IMR-90 (cell line): ENCODE measurements around the gene MPPED2. TPM values are rescaled to one million over a fixed set of nuclear protein-coding genes. Genes with fewer than 3 reads are reported as not detected.

Experiments
- ATAC-seq: fragments of 200-7000 bp; cut with Tn5 transposase; 2 replicates; pipeline ENCODE4 v1.9.1; 2020; ENCODE audit warnings: low read depth, mild to moderate bottlenecking, moderate library complexity
- BruUV-seq: library from RNA; stranded (reverse); fragments of 400-500 nt; replicated peaks from 2 replicates; lab custom pipeline; 2021; lab: Mats Ljungman, UMichigan
- CTCF ChIA-PET: fragments of 300-600 bp; formaldehyde crosslinking; extraction: SDS; loops from one replicate; lab custom pipeline; 2021; ENCODE audit warnings: antibody characterized with exemption; lab: Yijun Ruan, JAX
- POLR2A ChIA-PET: fragments of 300-600 bp; sonication (Branson Sonifier 250); formaldehyde crosslinking; loops from one replicate; lab custom pipeline; 2022; ENCODE audit warnings: antibody characterized with exemption; ENCODE audit not compliant: unreplicated experiment; lab: Charles Lee
- DNase-seq: peaks from one replicate; pipeline ENCODE4 v3.0.0; 2013
- H2AFZ ChIP-seq: replicated peaks from 2 replicates; pipeline ENCODE3; 2013; ENCODE audit warnings: low read length, mild to moderate bottlenecking; ENCODE audit not compliant: poor library complexity
- H2AK5ac ChIP-seq: 2 replicates; pipeline ENCODE4 v1.6.1; 2013; ENCODE audit warnings: low read depth, low read length, inconsistent platforms
- H2AK9ac ChIP-seq: replicated peaks from 2 replicates; pipeline ENCODE3; 2013; ENCODE audit warnings: mild to moderate bottlenecking, low read depth, low read length, moderate library complexity; ENCODE audit not compliant: poor library complexity
- H2BK120ac ChIP-seq: 2 replicates; pipeline ENCODE4 v1.6.1; 2013; ENCODE audit warnings: low read depth, low read length, inconsistent platforms
- H2BK15ac ChIP-seq: 3 replicates; pipeline ENCODE4 v1.6.1; 2013; ENCODE audit warnings: low read depth, low read length, inconsistent platforms
- H2BK20ac ChIP-seq: 2 replicates; pipeline ENCODE4 v1.6.1; 2013; ENCODE audit warnings: low read depth, mild to moderate bottlenecking, inconsistent platforms, low read length, moderate library complexity
- H2BK5ac ChIP-seq: 2 replicates; pipeline ENCODE4 v1.6.1; 2013; ENCODE audit warnings: mild to moderate bottlenecking, low read depth, low read length, inconsistent platforms; ENCODE audit not compliant: poor library complexity, severe bottlenecking
- H3K14ac ChIP-seq: replicated peaks from 2 replicates; pipeline ENCODE4 v1.6.1; 2013; ENCODE audit warnings: low read depth, low read length, inconsistent platforms
- H3K18ac ChIP-seq: 2 replicates; pipeline ENCODE4 v1.6.1; 2013; ENCODE audit warnings: low read depth, low read length, control low read depth
- H3K23ac ChIP-seq: 2 replicates; pipeline ENCODE4 v1.6.1; 2013; ENCODE audit warnings: low read depth, low read length, inconsistent platforms
- H3K27ac ChIP-seq: 2 replicates; pipeline ENCODE4 v1.5.1; 2013; ENCODE audit warnings: mild to moderate bottlenecking, control low read depth, low read length; ENCODE audit not compliant: insufficient read depth
- H3K27me3 ChIP-seq: 2 replicates; pipeline ENCODE4 v1.6.1; 2013; ENCODE audit warnings: low read length; ENCODE audit not compliant: control insufficient read depth, insufficient read depth
- H3K36me3 ChIP-seq: 2 replicates; pipeline ENCODE4 v1.6.1; 2013; ENCODE audit warnings: low read length, mixed read lengths; ENCODE audit not compliant: control insufficient read depth, insufficient read depth
- H3K4ac ChIP-seq: 2 replicates; pipeline ENCODE4 v1.6.1; 2013; ENCODE audit warnings: low read depth, low read length, inconsistent platforms
- H3K4me1 ChIP-seq: 2 replicates; pipeline ENCODE4 v1.6.1; 2013; ENCODE audit warnings: low read length, mixed read lengths; ENCODE audit not compliant: control insufficient read depth, insufficient read depth
- H3K4me2 ChIP-seq: 2 replicates; pipeline ENCODE4 v1.6.1; 2013; ENCODE audit warnings: low read depth, mild to moderate bottlenecking, control low read depth, low read length, moderate library complexity
- H3K4me3 ChIP-seq: 2 replicates; pipeline ENCODE4 v1.5.1; 2013; ENCODE audit warnings: low read depth, mild to moderate bottlenecking, control low read depth, low read length, moderate library complexity; ENCODE audit not compliant: insufficient read depth
- H3K56ac ChIP-seq: 2 replicates; pipeline ENCODE4 v1.6.1; 2013; ENCODE audit warnings: low read length, inconsistent platforms; ENCODE audit not compliant: insufficient read depth; ENCODE audit errors: extremely low read depth
- H3K79me1 ChIP-seq, 2 experiments: 2 replicates each; pipeline ENCODE4 v1.6.1; 2013; ENCODE audit warnings: low read length in 2 of 2, inconsistent platforms in 1 of 2, low read depth in 1 of 2
- H3K9ac ChIP-seq: 2 replicates; pipeline ENCODE4 v1.6.1; 2013; ENCODE audit warnings: low read depth, low read length, control low read depth
- H3K9me1 ChIP-seq: 2 replicates; pipeline ENCODE4 v1.6.1; 2013; ENCODE audit warnings: low read length, inconsistent platforms; ENCODE audit not compliant: insufficient read depth
- H3K9me3 ChIP-seq: 2 replicates; pipeline ENCODE4 v1.6.1; 2013; ENCODE audit warnings: low read length; ENCODE audit not compliant: control insufficient read depth, insufficient read depth
- H4K20me1 ChIP-seq: 2 replicates; pipeline ENCODE4 v1.6.1; 2013; ENCODE audit warnings: low read length, inconsistent platforms; ENCODE audit not compliant: insufficient read depth
- H4K5ac ChIP-seq: 2 replicates; pipeline ENCODE4 v1.6.1; 2013; ENCODE audit warnings: mild to moderate bottlenecking, low read depth, low read length, control low read depth
- H4K8ac ChIP-seq, 2 experiments: 2 replicates each; pipeline ENCODE4 v1.6.1; 2013; ENCODE audit warnings: low read depth in 2 of 2, low read length in 2 of 2, control low read depth in 1 of 2, inconsistent platforms in 1 of 2
- H4K91ac ChIP-seq: 2 replicates; pipeline ENCODE4 v1.6.1; 2013; ENCODE audit warnings: low read depth, low read length, inconsistent platforms; ENCODE audit not compliant: insufficient read depth
- CEBPB ChIP-seq: IDR thresholded peaks from 2 replicates; pipeline ENCODE4 v1.6.1; 2012; ENCODE audit warnings: low read depth, low read length, improper control_type of control experiment
- CTCF ChIP-seq: conservative IDR thresholded peaks from 2 replicates; pipeline ENCODE4 v1.5.1; 2012; ENCODE audit warnings: mild to moderate bottlenecking, low read depth, low read length, improper control_type of control experiment
- ELK1 ChIP-seq: fragments of 150-350 bp; IDR thresholded peaks from 2 replicates; pipeline ENCODE4 v1.6.1; 2016; ENCODE audit warnings: low read depth, mild to moderate bottlenecking, low read length, moderate library complexity, borderline replicate concordance
- MAFK ChIP-seq: IDR thresholded peaks from 2 replicates; pipeline ENCODE4 v1.6.1; 2012; ENCODE audit warnings: low read depth, low read length, improper control_type of control experiment
- MAZ ChIP-seq: IDR thresholded peaks from 2 replicates; pipeline ENCODE4 v1.6.1; 2012; ENCODE audit warnings: low read depth, mild to moderate bottlenecking, low read length, improper control_type of control experiment, moderate library complexity, borderline replicate concordance
- NFE2L2 ChIP-seq: fragments of 150-350 bp; IDR thresholded peaks from 2 replicates; pipeline ENCODE4 v1.6.1; 2016; ENCODE audit warnings: low read depth, mild to moderate bottlenecking, low read length
- RAD21 ChIP-seq: IDR thresholded peaks from 2 replicates; pipeline ENCODE4 v1.6.1; 2012; ENCODE audit warnings: low read length, improper control_type of control experiment
- RCOR1 ChIP-seq: IDR thresholded peaks from 2 replicates; pipeline ENCODE4 v1.6.1; 2012; ENCODE audit warnings: mild to moderate bottlenecking, low read length, improper control_type of control experiment; ENCODE audit not compliant: insufficient replicate concordance
- RFX5 ChIP-seq: IDR thresholded peaks from 2 replicates; pipeline ENCODE4 v1.8.0; 2012; ENCODE audit warnings: low read depth, mild to moderate bottlenecking, low read length, moderate library complexity
- WGBS, 2 experiments: methylation state at CpG; one replicate each; pipeline versions ENCODE4 v1.1.5 to v1.1.7; 2013; ENCODE audit warnings: missing lambda C conversion rate in 2 of 2; ENCODE audit not compliant: insufficient read length in 1 of 2; ENCODE audit errors: extremely low coverage in 2 of 2; 5-methylcytosine and 5-hydroxymethylcytosine counted together
- dilution Hi-C: fragments of 300-500 bp; cut with HindIII; formaldehyde crosslinking; loops from one replicate; pipeline ENCODE4 v1.14.3; 2018; ENCODE audit warnings: low sequenced_read_pairs; ENCODE audit not compliant: unreplicated experiment
- in situ Hi-C: fragments of 300-500 bp; cut with MboI; formaldehyde crosslinking; loops from 3 replicates; pipeline ENCODE4 v1.14.3; 2019; ENCODE audit warnings: low sequenced_read_pairs, inconsistent platforms, mixed read lengths
- intact Hi-C: fragments of 100-400 bp; cut with micrococcal nuclease; formaldehyde crosslinking; loops from 2 replicates; pipeline ENCODE4 v1.10.0; 2022
- polyA plus RNA-seq, 3 experiments: library from polyadenylated mRNA; depleted of rRNA; stranded (reverse); fragments of >200 nt; gene quantifications; 2 replicates each; pipeline ENCODE4 v1.2.3, GENCODE V29; 2012; ENCODE audit warnings: low replicate concordance in 1 of 3
- total RNA-seq: library from RNA; depleted of rRNA; stranded (reverse); fragments of >200 nt; gene quantifications from 2 replicates; pipeline ENCODE4 v1.2.3, GENCODE V29; 2012

Gene MPPED2
- total and polyA plus RNA-seq, 2 of the 4 experiments (the other 2 are of a cell fraction): 0.10 TPM; not detected in 1

- H3K9me3 ChIP-seq: no peaks in the 10 kb centered on the region
These were observed 52.7 kb downstream of the MPPED2 start for GRCh38 chr11:30533445-30533947.

More at GRCh38 chr11:30533445-30533947, 52.7 kb downstream of the MPPED2 start:
- no peak overlapping the region for H3K4ac ChIP-seq
- no peak overlapping the region for H2BK15ac ChIP-seq
- H3K9ac ChIP-seq: no peak overlapping the region
- H3K27me3 ChIP-seq: no peaks in the 10 kb centered on the region
- no peak for DNase-seq
- POLR2A ChIA-PET: no interaction called here
- H3K23ac ChIP-seq: no peak overlapping the region
- no peak overlapping the region for H3K27ac ChIP-seq
- H2BK120ac ChIP-seq: no peak overlapping the region
- WGBS, 2 experiments: 40% methylated on average over 1 of the region's 2 CpGs; no CpG with 5 or more reads in 1 of the 2 experiments
- no TSS peak for BruUV-seq
- H2AK9ac ChIP-seq: no peak overlapping the region
- H3K4me2 ChIP-seq: no peak overlapping the region
- intact Hi-C loops (no loop called here), dilution Hi-C loops (no loop called here), in situ Hi-C loops (no loop called here)
- no peak overlapping the region for H4K5ac ChIP-seq
- H2BK20ac ChIP-seq: no peak overlapping the region
- H4K8ac ChIP-seq: no peak overlapping the region
- CTCF ChIA-PET: no interaction called here
- no peaks in the 10 kb centered on the region for H4K20me1 ChIP-seq
- H3K9me1 ChIP-seq: no peaks in the 10 kb centered on the region
- H3K18ac ChIP-seq: no peak overlapping the region
- no peaks in the 10 kb centered on the region for H3K4me1 ChIP-seq
- no peak overlapping the region for H2AFZ ChIP-seq
- no peak overlapping the region for H3K4me3 ChIP-seq
- H4K91ac ChIP-seq: no peak overlapping the region
- H3K56ac ChIP-seq: no peak overlapping the region
- no peak overlapping the region for H2BK5ac ChIP-seq
- TF ChIP-seq CEBPB (no peak), RAD21 (no peak), MAFK (no peak), NFE2L2 (no peak), RCOR1 (no peak), MAZ (no peak), CTCF (no peak), RFX5 (no peak), ELK1 (no peak)
- H3K36me3 ChIP-seq: no peaks in the 10 kb centered on the region
- H2AK5ac ChIP-seq: no peak overlapping the region
- no peaks in the 10 kb centered on the region for H3K79me1 ChIP-seq
- ATAC-seq: no peak
- H3K14ac ChIP-seq: no peak overlapping the region
